Measurements from ENCODE around the gene SNX6. TPM values are rescaled to one million over a fixed set of nuclear protein-coding genes. Genes with fewer than 3 reads are reported as not detected.
"Not testable (repeated sequence)": the region's sequence is repeated elsewhere in the genome, so short reads cannot be mapped to it uniquely, and the experiment has no call there.

The SNX6 gene
- total RNA-seq, 1 experiment from 2014 or later = 80.4 TPM

- DNase-seq (ENCODE audit: low read depth) = no peak
These were observed 102.4 kb downstream of the SNX6 start for GRCh38 chr14:34527591-34527990.

GRCh38 chr14:34524216-34524615 lies 105.7 kb downstream of the SNX6 start:
- not testable (repeated sequence) for DNase-seq (ENCODE audit: low read depth)

GRCh38 chr14:34522496-34522895 lies 107.5 kb downstream of the SNX6 start:
- DNase-seq (ENCODE audit: low read depth) = no peak

- not testable (repeated sequence) for DNase-seq (ENCODE audit: low read depth)
These were observed 108.9 kb downstream of the SNX6 start for GRCh38 chr14:34521071-34521470.

GRCh38 chr14:34520304-34520970 lies 109.5 kb downstream of the SNX6 start:
- DNase-seq (ENCODE audit: low read depth) = not testable (repeated sequence)

Small RNA genes within 50 kb of the gene (small RNA-seq; reads per million reads assigned to genes)
- gene RNU1-27P = not detected
- not detected for gene RNU1-28P
- not detected for gene RNU6-1261P

Other genes with a start within 250 kb of the SNX6 start
- gene SPTSSA, start 167.9 kb downstream of the SNX6 start, total RNA-seq (2014; rRNA removed; shearing (Covaris generic)) = 11.7 and 20.4 TPM in 2 replicates
- 38.1 and 40.6 TPM in 2 replicates for gene EAPP, start 90.4 kb downstream of the SNX6 start, total RNA-seq (2014; rRNA removed; shearing (Covaris generic))
- 80.8 and 132 TPM in 2 replicates for gene CFL2, start 84.4 kb upstream of the SNX6 start, total RNA-seq (2014; rRNA removed; shearing (Covaris generic))
- 24.5 and 27.4 TPM in 2 replicates for gene BAZ1A, start 245.2 kb upstream of the SNX6 start, total RNA-seq (2014; rRNA removed; shearing (Covaris generic))